ENCODE data around the gene ZNF783. TPM values are rescaled to one million over a fixed set of nuclear protein-coding genes. Genes with fewer than 3 reads are reported as not detected.

ZNF783 gene
- total and polyA plus RNA-seq, 2 of the 8 experiments (the other 6 are each of a cell fraction or from before 2014, with no cell fraction given) = 7.3 to 8.2 TPM

GRCh38 chr7:149254181-149254858 is 7.7 kb upstream of the ZNF783 start:
- no peak for DNase-seq (ENCODE audit: low read depth in 1 of 2, low spot score in 2 of 2)
- Histone ChIP-seq H3K9me3 (ENCODE audit: insufficient read depth in 2 of 2, low read depth in 1 of 2, low read length in 1 of 2) (no peaks in the 10 kb centered on the region), H3K36me3 (ENCODE audit: control insufficient read depth in 2 of 4, insufficient read depth in 4 of 4, low read length in 3 of 4) (peaks cover 13 to 56% (median 39%) of the 10 kb centered on the region in 4 experiments), H3K14ac (ENCODE audit: insufficient read length) (no peak overlapping the region), H3K79me2 (ENCODE audit: control insufficient read depth in 1 of 2, insufficient read depth in 2 of 2, low read length in 2 of 2) (no peaks in the 10 kb centered on the region), H3K23me2 (ENCODE audit: low read depth, low read length) (no peaks in the 10 kb centered on the region), H2BK12ac (ENCODE audit: low read depth, low read length) (no peak overlapping the region), H2BK15ac (ENCODE audit: low read length) (no peak overlapping the region), H3K4me2 (ENCODE audit: insufficient read depth in 1 of 2, low read depth in 2 of 2, low read length in 2 of 2) (no peak overlapping the region), H2AK5ac (ENCODE audit: low read depth, low read length) (no peak overlapping the region), H3K4me3 (ENCODE audit: extremely low read depth in 1 of 4, insufficient read depth in 2 of 4, low read depth in 3 of 4, low read length in 4 of 4) (no peak overlapping the region), H4K91ac (replicated peaks; ENCODE audit: insufficient read length, low read length) (no peak overlapping the region), H2BK20ac (ENCODE audit: low read length) (no peak overlapping the region), H3K4me1 (replicated peaks in 1 of 4; ENCODE audit: control insufficient read depth in 3 of 4, insufficient read depth in 4 of 4, low read length in 3 of 4) (no peaks in the 10 kb centered on the region), H3K27ac (ENCODE audit: low read depth, low read length) (no peak overlapping the region), H2AFZ (ENCODE audit: low read length) (no peak overlapping the region), H4K5ac (ENCODE audit: insufficient read length, low read depth, low read length) (no peak overlapping the region), H3K27me3 (replicated peaks in 1 of 4; ENCODE audit: control insufficient read depth in 3 of 4, extremely low read depth in 1 of 4, insufficient read depth in 3 of 4, low read length in 3 of 4) (no peaks in the 10 kb centered on the region), H3K56ac (replicated peaks; ENCODE audit: insufficient read length, low read depth, low read length) (no peak overlapping the region), H3K23ac (ENCODE audit: insufficient read length) (no peak overlapping the region), H3K4ac (replicated peaks; ENCODE audit: insufficient read length, low read depth, low read length) (no peak overlapping the region), H4K8ac (ENCODE audit: extremely low read depth, insufficient read depth, low read length) (no peak overlapping the region), H3K9ac (replicated peaks in 1 of 4; ENCODE audit: extremely low read depth in 1 of 4, low read depth in 3 of 4, low read length in 3 of 4) (no peak overlapping the region), H4K20me1 (replicated peaks in 1 of 2; ENCODE audit: control insufficient read depth in 1 of 2, insufficient read depth in 2 of 2, low read length in 2 of 2) (peaks cover 0 to 2% of the 10 kb centered on the region in 2 experiments), H3K79me1 (ENCODE audit: low read depth, low read length) (no peaks in the 10 kb centered on the region; the same call in 1 of the 2 replicates), H2BK120ac (replicated peaks; ENCODE audit: low read depth, low read length) (no peak overlapping the region), H2BK5ac (ENCODE audit: low read depth, low read length) (no peak overlapping the region), H3K18ac (ENCODE audit: extremely low read depth, low read length) (no peak overlapping the region)
- CTCF ChIA-PET (ENCODE audit: partially characterized antibody) = interaction anchor here (2.9 kb wide), 1 partner anchor 152 kb away, joined by 13 read pairs; no protein-coding TSS in a partner anchor
- FAIRE-seq = no peak
- POLR2A ChIA-PET (ENCODE audit: partially characterized antibody) = interaction anchor here (3.2 kb wide), 1 partner anchor 7 kb away, joined by 8 read pairs; the partner anchor contains the start of gene ZNF783
- 93% methylated on average over 16 of the region's 16 CpGs; no CpG with 5 or more reads in 1 of the 2 experiments for WGBS, 2 experiments (ENCODE audit: extremely low coverage in 1 of 2, insufficient coverage in 1 of 2, insufficient read length in 1 of 2, insufficient replicate concordance in 2 of 2, low coverage in 1 of 2, low lambda C conversion rate in 2 of 2, missing lambda C conversion rate in 1 of 2)
- no peak for TF ChIP-seq GTF2F1 (IDR thresholded peaks at IDR 0.05; ENCODE audit: borderline replicate concordance, low read depth, low read length)

All from H1 (cell line).